Tibial artery (tissue), 4 donors: Measurements from ENCODE around the gene HAO2.

Experiments used
- DNase-seq, 2 donors: peaks; one replicate each; pipeline ENCODE4 v3.0.0-alpha.2; 2019
- H3K27ac ChIP-seq, 2 donors: fragments of 200-600 bp; sonication (generic) in 1 of 2; 1 replicate in 1 of 2; 2 replicates in 1 of 2; pipeline ENCODE4 v1.5.1; 2018 to 2019; ENCODE audit warnings: mild to moderate bottlenecking in 1 of 2
- H3K27me3 ChIP-seq, 2 donors: fragments of 200-600 bp; sonication (generic) in 1 of 2; one replicate each; pipeline versions ENCODE4 v1.5.1 to v1.6.0; 2016 to 2019
- H3K36me3 ChIP-seq, 3 donors: fragments of 200-600 bp; sonication (generic) in 2 of 3; one replicate each; pipeline ENCODE4 v1.5.1; 2016 to 2019; ENCODE audit warnings: mild to moderate bottlenecking in 2 of 3
- H3K4me1 ChIP-seq, 4 donors: fragments of 200-600 bp; sonication (generic) in 2 of 4; 1 replicate in 3 of 4; 2 replicates in 1 of 4; pipeline ENCODE4 v1.5.1; 2016 to 2019
- H3K4me3 ChIP-seq, 2 donors: fragments of 200-600 bp; sonication (generic) in 1 of 2; 1 replicate in 1 of 2; 2 replicates in 1 of 2; pipeline ENCODE4 v1.5.1; 2018 to 2019; ENCODE audit warnings: mild to moderate bottlenecking in 2 of 2
- H3K9me3 ChIP-seq, 3 donors: fragments of 200-600 bp; sonication (generic) in 1 of 3; one replicate each; pipeline ENCODE4 v1.5.1; 2016 to 2019
- intact Hi-C: fragments of 100-400 bp; cut with DNase I; formaldehyde crosslinking; loops from one replicate; pipeline ENCODE4 v1.15.0; 2023; ENCODE audit warnings: low total_unique reads
- TF ChIP-seq, protein P1 (sequence below), 2 experiments: fragments of 200-600 bp in 1 of 2; fragments of 450-650 bp in 1 of 2; IDR thresholded peaks; one replicate each; pipeline ENCODE4 v1.5.1; 2017 to 2019; ENCODE audit warnings: antibody characterized with exemption in 2 of 2, mild to moderate bottlenecking in 1 of 2, moderate library complexity in 1 of 2

The HAO2 gene

DNA sequence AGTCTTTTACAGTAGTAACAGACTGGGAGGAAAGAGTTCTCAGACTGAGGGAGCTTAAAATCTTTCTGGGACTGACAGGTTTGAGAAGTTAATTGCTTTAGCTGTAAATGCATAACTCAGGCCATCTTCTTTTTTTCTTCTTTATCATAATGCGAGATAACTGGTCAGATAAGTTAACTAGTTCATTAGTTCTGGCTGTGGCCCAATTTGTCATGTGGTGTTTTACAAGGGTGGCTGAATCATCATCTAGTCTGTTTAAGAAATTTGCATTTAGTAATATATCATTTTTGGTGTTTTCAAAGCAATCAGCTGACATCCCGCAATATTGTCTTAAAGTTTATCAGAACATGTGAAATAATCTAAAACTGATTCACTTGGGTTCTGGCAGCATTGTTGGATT is 60.4 kb downstream of the HAO2 start:
- no peaks in the 10 kb centered on the region for H3K27me3 ChIP-seq
- TF ChIP-seq, protein P1, sequence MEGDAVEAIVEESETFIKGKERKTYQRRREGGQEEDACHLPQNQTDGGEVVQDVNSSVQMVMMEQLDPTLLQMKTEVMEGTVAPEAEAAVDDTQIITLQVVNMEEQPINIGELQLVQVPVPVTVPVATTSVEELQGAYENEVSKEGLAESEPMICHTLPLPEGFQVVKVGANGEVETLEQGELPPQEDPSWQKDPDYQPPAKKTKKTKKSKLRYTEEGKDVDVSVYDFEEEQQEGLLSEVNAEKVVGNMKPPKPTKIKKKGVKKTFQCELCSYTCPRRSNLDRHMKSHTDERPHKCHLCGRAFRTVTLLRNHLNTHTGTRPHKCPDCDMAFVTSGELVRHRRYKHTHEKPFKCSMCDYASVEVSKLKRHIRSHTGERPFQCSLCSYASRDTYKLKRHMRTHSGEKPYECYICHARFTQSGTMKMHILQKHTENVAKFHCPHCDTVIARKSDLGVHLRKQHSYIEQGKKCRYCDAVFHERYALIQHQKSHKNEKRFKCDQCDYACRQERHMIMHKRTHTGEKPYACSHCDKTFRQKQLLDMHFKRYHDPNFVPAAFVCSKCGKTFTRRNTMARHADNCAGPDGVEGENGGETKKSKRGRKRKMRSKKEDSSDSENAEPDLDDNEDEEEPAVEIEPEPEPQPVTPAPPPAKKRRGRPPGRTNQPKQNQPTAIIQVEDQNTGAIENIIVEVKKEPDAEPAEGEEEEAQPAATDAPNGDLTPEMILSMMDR (IDR thresholded peaks at IDR 0.05): no peak
- no peak overlapping the region for H3K27ac ChIP-seq
- no peak for DNase-seq
- intact Hi-C loops: no loop called here
- H3K36me3 ChIP-seq: no peaks in the 10 kb centered on the region
- H3K4me1 ChIP-seq: no peaks in the 10 kb centered on the region
- H3K9me3 ChIP-seq: no peaks in the 10 kb centered on the region
- H3K4me3 ChIP-seq: no peak overlapping the region

DNA sequence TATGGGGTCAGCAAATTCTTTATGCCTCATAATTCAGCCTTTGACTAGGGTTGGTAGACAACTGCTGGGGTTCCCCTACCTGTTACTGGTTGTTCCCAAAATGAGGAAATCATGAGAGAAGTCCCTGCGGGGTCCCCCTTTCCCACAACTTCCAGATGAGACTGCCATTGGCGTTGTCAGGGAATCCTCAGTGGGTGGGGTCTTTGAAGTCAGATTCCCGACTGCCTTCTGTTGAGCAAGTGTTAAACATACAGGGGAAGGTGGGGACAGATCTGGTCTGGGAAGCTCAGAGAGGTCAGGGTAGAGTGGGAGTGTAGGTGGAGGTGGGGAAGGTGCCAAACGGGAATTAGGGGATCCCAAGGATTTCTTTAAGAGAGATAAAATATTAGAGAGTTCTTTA is 61.1 kb downstream of the HAO2 start:
- no peaks in the 10 kb centered on the region for H3K27me3 ChIP-seq
- no peaks in the 10 kb centered on the region for H3K9me3 ChIP-seq
- no peaks in the 10 kb centered on the region for H3K4me1 ChIP-seq
- intact Hi-C loops: no loop called here
- TF ChIP-seq, protein P1 (IDR thresholded peaks at IDR 0.05): no peak
- no peaks in the 10 kb centered on the region for H3K36me3 ChIP-seq
- no peak for DNase-seq
- H3K4me3 ChIP-seq: no peak overlapping the region
- no peak overlapping the region for H3K27ac ChIP-seq

DNA sequence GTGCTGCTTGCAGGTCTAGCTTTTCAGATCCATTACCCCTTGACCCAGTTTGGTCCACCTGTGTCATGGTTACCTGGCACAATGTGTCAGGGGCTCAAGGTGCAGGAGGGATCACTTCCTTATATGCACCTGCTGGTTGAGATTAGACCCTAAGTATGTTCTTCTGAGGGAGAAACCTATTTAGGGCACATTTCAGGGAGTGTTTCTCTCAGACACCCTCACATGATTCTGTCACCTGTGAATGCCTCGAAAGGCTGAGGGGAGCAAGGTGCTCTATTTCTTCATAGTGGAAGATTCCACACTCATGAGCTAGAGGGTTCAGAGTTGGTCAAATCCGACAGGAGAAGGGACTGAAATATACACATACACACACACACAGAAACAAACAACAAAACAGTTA is 61.9 kb downstream of the HAO2 start:
- Histone ChIP-seq H3K4me1 (no peaks in the 10 kb centered on the region), H3K27me3 (no peaks in the 10 kb centered on the region), H3K4me3 (no peak overlapping the region), H3K36me3 (no peaks in the 10 kb centered on the region), H3K9me3 (no peaks in the 10 kb centered on the region), H3K27ac (no peak overlapping the region)
- no peak for DNase-seq
- intact Hi-C loops: no loop called here
- TF ChIP-seq, protein P1 (IDR thresholded peaks at IDR 0.05): no peak

DNA sequence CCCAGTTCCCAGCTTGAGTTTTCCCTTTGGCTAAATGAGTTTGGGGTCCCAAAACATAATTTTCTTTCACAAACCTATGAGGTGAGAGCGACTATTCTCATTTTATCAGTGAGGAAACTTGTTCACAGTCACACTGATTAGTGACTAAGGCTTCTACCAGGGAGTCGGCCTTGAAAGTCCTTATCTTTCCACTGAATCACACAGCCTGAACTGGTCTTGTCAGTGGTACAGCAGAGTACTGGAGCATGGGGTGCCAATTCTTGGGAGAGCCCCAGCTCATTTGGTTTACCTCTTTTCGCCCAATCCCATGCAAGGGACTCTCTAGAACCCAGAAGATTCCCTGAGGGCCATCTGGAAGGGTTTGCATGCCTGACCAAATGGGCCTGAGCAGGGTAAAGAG is 63.3 kb downstream of the HAO2 start:
- H3K4me3 ChIP-seq: no peak overlapping the region
- intact Hi-C loops: no loop called here
- no peaks in the 10 kb centered on the region for H3K27me3 ChIP-seq
- no peaks in the 10 kb centered on the region for H3K4me1 ChIP-seq
- DNase-seq: no peak
- no peak overlapping the region for H3K27ac ChIP-seq
- no peaks in the 10 kb centered on the region for H3K36me3 ChIP-seq
- TF ChIP-seq, protein P1 (IDR thresholded peaks at IDR 0.05): no peak
- no peaks in the 10 kb centered on the region for H3K9me3 ChIP-seq

DNA sequence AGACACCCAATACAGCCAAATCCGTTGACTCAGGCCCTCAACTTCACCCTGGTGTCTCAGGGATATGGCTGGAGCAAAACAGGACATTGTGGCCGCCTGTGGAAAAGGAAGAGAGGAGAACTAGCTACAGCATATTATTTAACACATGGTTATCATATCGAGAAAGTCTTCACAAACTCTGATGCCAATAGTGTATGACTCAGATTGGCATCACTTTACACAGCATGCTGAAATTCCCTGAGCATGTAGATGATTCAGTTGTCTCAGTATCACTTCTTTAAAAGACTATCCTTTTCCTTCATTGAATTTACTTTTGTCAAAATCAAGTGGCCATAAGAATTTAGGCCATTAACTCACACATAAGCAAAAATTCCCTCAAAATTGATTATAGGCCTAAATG is 66.5 kb downstream of the HAO2 start:
- Histone ChIP-seq H3K36me3 (no peaks in the 10 kb centered on the region), H3K4me1 (no peaks in the 10 kb centered on the region), H3K27me3 (no peaks in the 10 kb centered on the region), H3K9me3 (no peaks in the 10 kb centered on the region), H3K4me3 (no peak overlapping the region), H3K27ac (no peak overlapping the region)
- intact Hi-C loops: no loop called here
- DNase-seq: no peak
- TF ChIP-seq, protein P1 (IDR thresholded peaks at IDR 0.05): no peak

DNA sequence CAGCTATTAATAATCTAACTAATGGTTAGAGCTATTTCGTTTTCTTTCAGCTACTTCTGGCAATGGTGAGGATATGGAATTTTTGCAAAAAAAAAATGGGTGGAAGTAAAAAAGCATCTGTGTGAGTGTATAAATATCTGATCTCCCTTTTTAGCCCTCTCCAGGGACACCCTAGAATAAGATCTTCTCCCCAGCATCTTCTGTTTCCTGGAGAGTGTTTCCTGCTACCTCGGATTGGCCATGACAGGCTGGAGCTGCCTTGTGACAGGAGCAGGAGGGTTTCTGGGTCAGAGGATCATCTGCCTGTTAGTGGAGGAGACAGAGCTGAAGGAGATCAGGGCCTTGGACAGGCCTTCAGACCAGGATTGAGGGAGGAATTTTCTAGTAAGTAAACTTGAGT is 70.2 kb downstream of the HAO2 start:
- Histone ChIP-seq H3K36me3 (no peaks in the 10 kb centered on the region), H3K27ac (no peak overlapping the region), H3K4me1 (no peaks in the 10 kb centered on the region), H3K27me3 (no peaks in the 10 kb centered on the region), H3K4me3 (no peak overlapping the region), H3K9me3 (no peaks in the 10 kb centered on the region)
- TF ChIP-seq, protein P1 (IDR thresholded peaks at IDR 0.05): no peak
- intact Hi-C loops: no loop called here
- DNase-seq: no peak
